HepG2 (cell line): ENCODE results near the gene TANC1. TPM values are rescaled to one million over a fixed set of nuclear protein-coding genes. Genes with fewer than 3 reads are reported as not detected.

Source experiments
- ATAC-seq: fragments of 200-7000 bp; cut with Tn5 transposase; 3 replicates; pipeline ENCODE4 v1.9.1; 2020; ENCODE audit warnings: mild to moderate bottlenecking, moderate library complexity
- BruUV-seq: library from RNA; stranded (reverse); fragments of 400-500 nt; replicated peaks from 2 replicates; lab custom pipeline; 2021; lab: Mats Ljungman, UMichigan
- CTCF ChIA-PET: fragments of 300-600 bp; formaldehyde crosslinking; extraction: SDS; loops from one replicate; lab custom pipeline; 2021; ENCODE audit warnings: low total read pairs, inconsistent platforms, low intra/inter-chr PET ratio; lab: Yijun Ruan, JAX
- POLR2A ChIA-PET: fragments of 350-600 bp; sonication (Branson Sonifier 250); formaldehyde crosslinking; loops from one replicate; lab custom pipeline; 2020; ENCODE audit warnings: antibody characterized with exemption, inconsistent platforms; lab: Yijun Ruan, JAX
- DNase-seq: peaks from one replicate; pipeline ENCODE4 v3.0.0-alpha.2; 2015; ENCODE audit warnings: low spot score
- FAIRE-seq: peaks from 3 replicates; lab custom pipeline; 2011; peaks lifted over from hg19 to GRCh38; lab: Jason Lieb, UNC
- H2AFZ ChIP-seq: one replicate; pipeline ENCODE4 v1.6.1; 2011; ENCODE audit warnings: low read length, inconsistent platforms
- H3K27ac ChIP-seq: fragments of 300-600 bp; 3 replicates; pipeline ENCODE4 v1.8.0; 2011; ENCODE audit warnings: mixed run types, mild to moderate bottlenecking, mixed read lengths, low read length, inconsistent platforms; ENCODE audit not compliant: insufficient read depth; ENCODE audit errors: extremely low read length
- H3K27me3 ChIP-seq, 2 experiments: fragments of 200-600 bp in 1 of 2; 2 replicates in 1 of 2; 3 replicates in 1 of 2; pipeline versions ENCODE4 v1.6.0 to v1.8.0; 2011; ENCODE audit warnings: low read length in 2 of 2, mild to moderate bottlenecking in 2 of 2, moderate library complexity in 2 of 2, inconsistent platforms in 1 of 2; ENCODE audit not compliant: insufficient read depth in 2 of 2, control insufficient read depth in 1 of 2
- H3K36me3 ChIP-seq, 2 experiments: fragments of 200-600 bp in 1 of 2; replicated peaks in 1 of 2; 2 replicates in 1 of 2; 3 replicates in 1 of 2; pipeline versions ENCODE4 v1.5.1 to v1.8.0; 2011; ENCODE audit warnings: low read length in 2 of 2, inconsistent platforms in 1 of 2; ENCODE audit not compliant: insufficient read depth in 2 of 2, control insufficient read depth in 1 of 2
- H3K4me1 ChIP-seq: 2 replicates; pipeline ENCODE4 v1.5.1; 2012; ENCODE audit warnings: low read length, inconsistent platforms; ENCODE audit not compliant: insufficient read depth
- H3K4me2 ChIP-seq: 2 replicates; pipeline ENCODE4 v1.6.0; 2011; ENCODE audit warnings: low read depth, low read length, inconsistent platforms
- H3K4me3 ChIP-seq, 3 experiments: fragments of 200-600 bp in 1 of 3; sonication (generic), shearing (Covaris generic) in 1 of 3; replicated peaks in 1 of 3; 2 replicates each; pipeline ENCODE4 v1.5.1; 2011 to 2016; ENCODE audit warnings: low read length in 3 of 3, inconsistent platforms in 2 of 3, low read depth in 2 of 3, mild to moderate bottlenecking in 2 of 3, control low read depth in 1 of 3, mixed read lengths in 1 of 3; ENCODE audit not compliant: insufficient read depth in 1 of 3
- H3K79me2 ChIP-seq: one replicate; pipeline ENCODE4 v1.6.1; 2011; ENCODE audit warnings: low read length, inconsistent platforms; ENCODE audit not compliant: insufficient read depth
- H3K9ac ChIP-seq: 2 replicates; pipeline ENCODE4 v1.6.0; 2011; ENCODE audit warnings: mild to moderate bottlenecking, low read depth, low read length, inconsistent platforms; ENCODE audit not compliant: insufficient read depth
- H3K9me3 ChIP-seq: 2 replicates; pipeline ENCODE4 v1.5.1; 2012; ENCODE audit warnings: mild to moderate bottlenecking, low read length
- H4K20me1 ChIP-seq: 2 replicates; pipeline ENCODE4 v1.6.0; 2011; ENCODE audit warnings: inconsistent platforms, mild to moderate bottlenecking, low read length, moderate library complexity; ENCODE audit not compliant: insufficient read depth
- CBFB ChIP-seq: sonication (generic); formaldehyde crosslinking; IDR thresholded peaks from 2 replicates; pipeline ENCODE4 v1.4.0; 2020; ENCODE audit warnings: missing genetic modification reagents
- CENPX ChIP-seq: sonication (generic); formaldehyde crosslinking; IDR thresholded peaks from 2 replicates; pipeline ENCODE4 v1.9.0; 2021; ENCODE audit warnings: mild to moderate bottlenecking, missing genetic modification reagents, moderate library complexity
- CHCHD3 ChIP-seq: sonication (generic); formaldehyde crosslinking; IDR thresholded peaks from 2 replicates; pipeline ENCODE4 v1.8.0; 2022; ENCODE audit warnings: mild to moderate bottlenecking, missing genetic modification reagents, moderate library complexity
- DPF2 ChIP-seq: sonication (generic); formaldehyde crosslinking; IDR thresholded peaks from 2 replicates; pipeline ENCODE4 v1.4.0; 2020; ENCODE audit warnings: mild to moderate bottlenecking, low read depth, missing genetic modification reagents, borderline replicate concordance
- ETV6 ChIP-seq: sonication (generic); formaldehyde crosslinking; conservative IDR thresholded peaks from 2 replicates; pipeline ENCODE4 v1.4.0; 2020; ENCODE audit warnings: missing genetic modification reagents
- HNF4G ChIP-seq, 2 experiments: sonication (generic) in 1 of 2; formaldehyde crosslinking in 1 of 2; IDR thresholded peaks; 2 replicates each; pipeline versions ENCODE4 v1.4.0 to v1.6.1; 2011 to 2020; ENCODE audit warnings: borderline replicate concordance in 2 of 2, low read depth in 2 of 2, mild to moderate bottlenecking in 2 of 2, low read length in 1 of 2, missing genetic modification reagents in 1 of 2, moderate library complexity in 1 of 2
- NR2F2 ChIP-seq: IDR thresholded peaks from 2 replicates; pipeline ENCODE4 v1.6.1; 2012; ENCODE audit warnings: low read depth, inconsistent platforms, borderline replicate concordance
- NR3C1 ChIP-seq: sonication (generic); formaldehyde crosslinking; IDR thresholded peaks from 2 replicates; pipeline ENCODE4 v1.4.0; 2020; ENCODE audit warnings: missing genetic modification reagents
- TEF ChIP-seq: sonication (generic); formaldehyde crosslinking; IDR thresholded peaks from 2 replicates; pipeline ENCODE4 v1.5.0; 2020; ENCODE audit warnings: missing genetic modification reagents
- ZNF510 ChIP-seq: sonication (generic); formaldehyde crosslinking; IDR thresholded peaks from 2 replicates; pipeline ENCODE4 v1.4.0; 2020; ENCODE audit warnings: low read depth, mild to moderate bottlenecking, missing genetic modification reagents
- ZNF562 ChIP-seq: sonication (generic); formaldehyde crosslinking; IDR thresholded peaks from 2 replicates; pipeline ENCODE4 v1.8.0; 2022; ENCODE audit warnings: missing genetic modification reagents, borderline replicate concordance
- WGBS: methylation state at CpG from one replicate; pipeline ENCODE4 v1.1.6; 2017; ENCODE audit warnings: low lambda C conversion rate; 5-methylcytosine and 5-hydroxymethylcytosine counted together
- in situ Hi-C: cut with HindIII; loops from 2 replicates; pipeline ENCODE4 v1.10.0; 2017; ENCODE audit warnings: low pct_unique_long_range_greater_than_20kb; ENCODE audit not compliant: extremely low pct_ligation_motif_present
- intact Hi-C: fragments of 100-400 bp; cut with micrococcal nuclease; formaldehyde crosslinking; loops from one replicate; pipeline ENCODE4 v1.10.0; 2022; ENCODE audit not compliant: unreplicated experiment
- polyA plus RNA-seq, 8 experiments: library from polyadenylated mRNA; depleted of rRNA in 3 of 8; stranded (reverse) in 7 of 8; unstranded in 1 of 8; fragments of >200 nt; fragmentation: Illumina TruSeq in 4 of 8; extraction: Trizol in 4 of 8; gene quantifications; 2 replicates each; pipeline versions ENCODE4 v1.2.1 to v1.2.3, GENCODE V29; 2011 to 2016; ENCODE audit warnings: low read depth in 4 of 8, missing spikeins in 1 of 8, mixed read lengths in 1 of 8; ENCODE audit not compliant: insufficient read depth in 1 of 8
- total RNA-seq, 5 experiments: library from RNA; depleted of rRNA; stranded (reverse); fragments of >200 nt; fragmentation: Illumina TruSeq; extraction: Trizol; gene quantifications; 2 replicates each; pipeline ENCODE4 v1.2.3, GENCODE V29; 2016; ENCODE audit warnings: low read depth in 1 of 5
- TF ChIP-seq, protein P1 (sequence below): sonication (generic); formaldehyde crosslinking; IDR thresholded peaks from 2 replicates; pipeline ENCODE4 v1.4.0; 2020; ENCODE audit warnings: mild to moderate bottlenecking, missing genetic modification reagents
- TF ChIP-seq, protein P2 (sequence below): sonication (generic); formaldehyde crosslinking; IDR thresholded peaks from 2 replicates; pipeline ENCODE4 v1.4.0; 2020; ENCODE audit warnings: missing genetic modification reagents
- TF ChIP-seq, protein P3 (sequence below): sonication (generic); formaldehyde crosslinking; IDR thresholded peaks from 2 replicates; pipeline ENCODE4 v1.5.0; 2020; ENCODE audit warnings: mild to moderate bottlenecking, missing genetic modification reagents, borderline replicate concordance
- TF ChIP-seq, protein P4 (sequence below): sonication (generic); formaldehyde crosslinking; IDR thresholded peaks from 2 replicates; pipeline ENCODE4 v1.4.0; 2020; ENCODE audit warnings: mild to moderate bottlenecking, missing genetic modification reagents

TANC1 gene
- total and polyA plus RNA-seq, 2 of the 13 experiments (the other 11 are each of a cell fraction or from before 2014, with no cell fraction given), result 2.3 to 5.6 TPM

- TF ChIP-seq, protein P1, sequence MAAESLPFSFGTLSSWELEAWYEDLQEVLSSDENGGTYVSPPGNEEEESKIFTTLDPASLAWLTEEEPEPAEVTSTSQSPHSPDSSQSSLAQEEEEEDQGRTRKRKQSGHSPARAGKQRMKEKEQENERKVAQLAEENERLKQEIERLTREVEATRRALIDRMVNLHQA (CRISPR knock-in tag), result no peak
- TF ChIP-seq NR2F2, result no peak
- TF ChIP-seq, protein P2, sequence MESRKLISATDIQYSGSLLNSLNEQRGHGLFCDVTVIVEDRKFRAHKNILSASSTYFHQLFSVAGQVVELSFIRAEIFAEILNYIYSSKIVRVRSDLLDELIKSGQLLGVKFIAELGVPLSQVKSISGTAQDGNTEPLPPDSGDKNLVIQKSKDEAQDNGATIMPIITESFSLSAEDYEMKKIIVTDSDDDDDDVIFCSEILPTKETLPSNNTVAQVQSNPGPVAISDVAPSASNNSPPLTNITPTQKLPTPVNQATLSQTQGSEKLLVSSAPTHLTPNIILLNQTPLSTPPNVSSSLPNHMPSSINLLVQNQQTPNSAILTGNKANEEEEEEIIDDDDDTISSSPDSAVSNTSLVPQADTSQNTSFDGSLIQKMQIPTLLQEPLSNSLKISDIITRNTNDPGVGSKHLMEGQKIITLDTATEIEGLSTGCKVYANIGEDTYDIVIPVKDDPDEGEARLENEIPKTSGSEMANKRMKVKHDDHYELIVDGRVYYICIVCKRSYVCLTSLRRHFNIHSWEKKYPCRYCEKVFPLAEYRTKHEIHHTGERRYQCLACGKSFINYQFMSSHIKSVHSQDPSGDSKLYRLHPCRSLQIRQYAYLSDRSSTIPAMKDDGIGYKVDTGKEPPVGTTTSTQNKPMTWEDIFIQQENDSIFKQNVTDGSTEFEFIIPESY, result no peak
Observed at GRCh38 chr2:159094173-159094737, 125.8 kb downstream of the TANC1 start (continued).

DNA sequence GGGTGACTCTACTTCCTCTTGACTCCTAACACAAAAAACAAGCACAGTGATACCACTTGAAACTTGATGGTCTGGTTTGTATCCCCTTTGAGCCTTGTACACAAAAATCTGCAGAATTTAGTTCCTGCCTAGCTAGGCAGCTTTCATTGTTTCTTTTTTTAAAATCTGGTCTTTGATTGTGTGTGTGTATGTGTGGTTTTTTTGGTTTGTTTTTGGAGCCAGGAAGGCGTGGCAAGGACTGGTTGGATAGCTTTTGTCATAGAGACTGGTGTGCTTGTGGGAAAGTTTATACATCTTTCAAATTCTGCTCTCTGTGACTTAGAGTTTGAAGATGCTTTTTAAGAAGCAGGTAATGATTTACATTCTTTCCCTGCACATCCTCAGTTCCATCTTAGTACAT is 127.4 kb downstream of the TANC1 start:
- H3K9me3 ChIP-seq, result peaks cover 14% of the 10 kb centered on the region
- no peak overlapping the region for H3K4me3 ChIP-seq
- no peaks in the 10 kb centered on the region for H3K36me3 ChIP-seq
- no peak overlapping the region for H3K27ac ChIP-seq
- intact Hi-C loops (loop anchor here (5.0 kb wide), 1 partner anchor 834 kb away; no protein-coding TSS in a partner anchor), in situ Hi-C loops (no loop called here)
- FAIRE-seq, result no peak
- H3K9ac ChIP-seq, result no peak overlapping the region
- no peak for ATAC-seq
- ChIA-PET CTCF (no interaction called here), POLR2A (no interaction called here)
- WGBS, result 57% methylated on average over 1 of the region's 1 CpG
- DNase-seq, result no peak
- no peak overlapping the region for H3K4me2 ChIP-seq
- H3K27me3 ChIP-seq, result no peaks in the 10 kb centered on the region
- no peaks in the 10 kb centered on the region for H4K20me1 ChIP-seq
- no TSS peak for BruUV-seq
- H2AFZ ChIP-seq, result no peak overlapping the region
- peaks cover 26% of the 10 kb centered on the region for H3K4me1 ChIP-seq
- H3K79me2 ChIP-seq, result no peaks in the 10 kb centered on the region
- TF ChIP-seq, protein P3, sequence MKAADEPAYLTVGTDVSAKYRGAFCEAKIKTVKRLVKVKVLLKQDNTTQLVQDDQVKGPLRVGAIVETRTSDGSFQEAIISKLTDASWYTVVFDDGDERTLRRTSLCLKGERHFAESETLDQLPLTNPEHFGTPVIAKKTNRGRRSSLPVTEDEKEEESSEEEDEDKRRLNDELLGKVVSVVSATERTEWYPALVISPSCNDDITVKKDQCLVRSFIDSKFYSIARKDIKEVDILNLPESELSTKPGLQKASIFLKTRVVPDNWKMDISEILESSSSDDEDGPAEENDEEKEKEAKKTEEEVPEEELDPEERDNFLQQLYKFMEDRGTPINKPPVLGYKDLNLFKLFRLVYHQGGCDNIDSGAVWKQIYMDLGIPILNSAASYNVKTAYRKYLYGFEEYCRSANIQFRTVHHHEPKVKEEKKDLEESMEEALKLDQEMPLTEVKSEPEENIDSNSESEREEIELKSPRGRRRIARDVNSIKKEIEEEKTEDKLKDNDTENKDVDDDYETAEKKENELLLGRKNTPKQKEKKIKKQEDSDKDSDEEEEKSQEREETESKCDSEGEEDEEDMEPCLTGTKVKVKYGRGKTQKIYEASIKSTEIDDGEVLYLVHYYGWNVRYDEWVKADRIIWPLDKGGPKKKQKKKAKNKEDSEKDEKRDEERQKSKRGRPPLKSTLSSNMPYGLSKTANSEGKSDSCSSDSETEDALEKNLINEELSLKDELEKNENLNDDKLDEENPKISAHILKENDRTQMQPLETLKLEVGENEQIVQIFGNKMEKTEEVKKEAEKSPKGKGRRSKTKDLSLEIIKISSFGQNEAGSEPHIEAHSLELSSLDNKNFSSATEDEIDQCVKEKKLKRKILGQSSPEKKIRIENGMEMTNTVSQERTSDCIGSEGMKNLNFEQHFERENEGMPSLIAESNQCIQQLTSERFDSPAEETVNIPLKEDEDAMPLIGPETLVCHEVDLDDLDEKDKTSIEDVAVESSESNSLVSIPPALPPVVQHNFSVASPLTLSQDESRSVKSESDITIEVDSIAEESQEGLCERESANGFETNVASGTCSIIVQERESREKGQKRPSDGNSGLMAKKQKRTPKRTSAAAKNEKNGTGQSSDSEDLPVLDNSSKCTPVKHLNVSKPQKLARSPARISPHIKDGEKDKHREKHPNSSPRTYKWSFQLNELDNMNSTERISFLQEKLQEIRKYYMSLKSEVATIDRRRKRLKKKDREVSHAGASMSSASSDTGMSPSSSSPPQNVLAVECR (CRISPR knock-in tag), result no peak
- TF ChIP-seq CENPX (CRISPR knock-in tag) (no peak), TEF (CRISPR knock-in tag) (no peak), CHCHD3 (no peak), HNF4G (IDR thresholded peaks at IDR 0.05; ENCODE audit: borderline replicate concordance, low read depth, low read length) (no peak), HNF4G (CRISPR knock-in tag; IDR thresholded peaks at IDR 0.05; ENCODE audit: borderline replicate concordance, low read depth) (no peak), ZNF510 (no peak), ZNF562 (no peak), DPF2 (CRISPR knock-in tag) (no peak), ETV6 (CRISPR knock-in tag) (no peak), NR3C1 (no peak), CBFB (CRISPR knock-in tag) (no peak)
- TF ChIP-seq, protein P4, sequence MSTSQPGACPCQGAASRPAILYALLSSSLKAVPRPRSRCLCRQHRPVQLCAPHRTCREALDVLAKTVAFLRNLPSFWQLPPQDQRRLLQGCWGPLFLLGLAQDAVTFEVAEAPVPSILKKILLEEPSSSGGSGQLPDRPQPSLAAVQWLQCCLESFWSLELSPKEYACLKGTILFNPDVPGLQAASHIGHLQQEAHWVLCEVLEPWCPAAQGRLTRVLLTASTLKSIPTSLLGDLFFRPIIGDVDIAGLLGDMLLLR, result no peak
